HG03354 (cell line): ENCODE data around the gene CFAP157.
A peak's percentile ranks its signal among the peaks of the same experiment; 100 is the strongest.

ENCODE experiments used
- ATAC-seq: cut with Tn5 transposase; IDR thresholded peaks from one replicate; pipeline ENCODE4 v1.9.1; 2021; ENCODE audit warnings: mild to moderate bottlenecking; ENCODE audit not compliant: unreplicated experiment, poor library complexity, severe bottlenecking

CFAP157 gene

GRCh38 chr9:127690735-127691134 lies 16.1 kb upstream of the CFAP157 start:
- ATAC-seq = no peak

GRCh38 chr9:127692071-127692470 lies 14.7 kb upstream of the CFAP157 start:
- ATAC-seq = no peak

GRCh38 chr9:127693143-127693542 lies 13.6 kb upstream of the CFAP157 start:
- no peak for ATAC-seq

- ATAC-seq = no peak
Measured at GRCh38 chr9:127693697-127694096, 13.1 kb upstream of the CFAP157 start.

DNA sequence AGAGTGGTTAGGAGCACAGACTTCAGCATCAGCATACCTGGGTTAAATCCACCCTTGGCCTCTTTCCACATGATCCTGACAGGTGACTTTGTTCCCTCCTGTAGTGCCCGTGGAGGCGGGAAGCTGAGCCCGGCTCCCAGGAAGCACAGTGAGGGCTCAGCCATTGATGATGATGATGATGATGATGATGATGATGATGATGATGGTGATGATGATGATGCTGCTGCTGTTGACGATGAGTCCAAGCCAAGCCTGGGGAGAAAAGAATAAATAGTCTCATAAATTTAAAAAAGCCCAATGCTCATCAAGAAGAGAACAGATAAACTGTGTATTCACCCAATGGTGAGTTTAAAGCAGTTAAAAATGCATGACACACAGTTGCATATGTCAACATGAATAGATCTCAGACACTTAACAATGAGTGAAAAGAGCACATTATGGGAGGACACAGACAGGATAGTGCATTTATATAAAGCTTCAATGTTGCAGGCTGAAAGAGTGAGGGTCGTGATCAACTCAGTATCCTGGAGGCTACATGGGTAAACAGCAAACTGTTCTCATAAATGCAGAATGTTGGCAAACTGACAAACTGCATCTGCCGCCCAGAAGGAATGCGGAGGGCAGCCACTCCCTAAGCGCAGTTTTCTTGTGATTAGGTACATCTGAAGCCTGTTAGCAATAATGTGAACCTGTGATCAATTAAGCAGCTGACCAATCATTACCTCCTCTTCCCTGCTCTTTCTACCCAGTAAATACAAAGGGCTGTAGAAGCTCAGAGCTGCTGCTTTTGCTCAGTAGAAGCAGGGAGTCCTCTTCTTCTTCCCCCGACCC lies 11.7 kb upstream of the CFAP157 start:
- ATAC-seq = no peak

DNA sequence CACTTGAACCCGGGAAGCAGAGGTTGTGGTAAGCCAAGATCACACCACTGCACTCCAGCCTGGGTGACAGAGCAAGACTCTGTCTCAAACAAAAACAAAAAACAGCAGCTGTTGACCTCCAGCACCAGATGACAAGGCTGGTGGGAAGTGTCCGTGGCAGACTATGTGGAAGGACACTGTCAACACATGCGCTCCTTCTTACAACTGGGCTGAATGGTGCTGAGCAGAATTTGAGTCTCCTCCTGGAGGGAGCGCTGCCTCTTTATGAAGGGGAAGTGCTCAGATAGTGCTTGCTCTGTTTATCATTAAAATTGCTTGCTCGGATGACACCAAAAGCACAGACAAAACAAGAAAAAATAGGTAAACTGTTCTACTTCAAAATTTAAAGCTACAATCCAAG lies 9.2 kb upstream of the CFAP157 start:
- no peak for ATAC-seq

DNA sequence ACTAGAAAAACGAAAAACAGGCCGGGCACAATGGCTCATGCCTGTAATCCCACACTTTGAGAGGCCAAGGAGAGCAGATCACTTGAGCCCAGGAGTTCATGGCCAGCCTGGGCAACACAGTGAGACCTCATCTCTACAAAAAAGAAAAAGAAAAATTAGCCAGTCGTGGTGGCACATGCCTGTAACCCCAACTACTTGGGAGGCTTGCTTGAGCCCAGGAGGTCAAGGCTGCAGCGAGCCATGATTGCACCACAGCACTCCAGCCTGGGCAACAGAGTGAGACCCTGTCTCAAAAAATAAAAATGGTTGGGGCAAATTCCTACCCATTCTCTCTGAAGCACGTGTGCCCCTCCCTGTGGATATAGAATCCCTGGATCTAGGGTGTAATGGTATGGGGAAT lies 8.4 kb upstream of the CFAP157 start:
- ATAC-seq = no peak

- ATAC-seq = peak; percentile 90
Measured at GRCh38 chr9:127698985-127699670, 7.7 kb upstream of the CFAP157 start.

DNA sequence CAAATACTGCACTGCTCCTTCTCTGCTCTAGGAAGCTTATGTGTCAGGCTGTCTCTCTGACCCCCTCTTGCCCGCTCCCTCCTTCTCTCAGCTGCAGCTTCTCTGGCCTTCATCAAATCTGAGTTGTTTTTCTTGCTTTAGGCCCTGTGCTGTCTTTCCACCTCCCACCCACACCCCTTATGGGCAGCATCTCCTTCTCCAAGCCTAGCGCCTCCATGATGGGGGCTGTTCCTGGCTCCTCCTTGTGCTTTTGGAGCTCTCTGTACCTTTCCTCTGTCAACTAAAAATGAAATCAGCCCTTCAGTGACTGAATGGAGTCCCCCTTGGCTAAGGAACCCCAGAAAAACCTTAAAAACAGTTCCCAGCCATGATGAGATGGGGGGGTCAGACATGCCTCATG lies 6.6 kb upstream of the CFAP157 start:
- ATAC-seq = no peak

DNA sequence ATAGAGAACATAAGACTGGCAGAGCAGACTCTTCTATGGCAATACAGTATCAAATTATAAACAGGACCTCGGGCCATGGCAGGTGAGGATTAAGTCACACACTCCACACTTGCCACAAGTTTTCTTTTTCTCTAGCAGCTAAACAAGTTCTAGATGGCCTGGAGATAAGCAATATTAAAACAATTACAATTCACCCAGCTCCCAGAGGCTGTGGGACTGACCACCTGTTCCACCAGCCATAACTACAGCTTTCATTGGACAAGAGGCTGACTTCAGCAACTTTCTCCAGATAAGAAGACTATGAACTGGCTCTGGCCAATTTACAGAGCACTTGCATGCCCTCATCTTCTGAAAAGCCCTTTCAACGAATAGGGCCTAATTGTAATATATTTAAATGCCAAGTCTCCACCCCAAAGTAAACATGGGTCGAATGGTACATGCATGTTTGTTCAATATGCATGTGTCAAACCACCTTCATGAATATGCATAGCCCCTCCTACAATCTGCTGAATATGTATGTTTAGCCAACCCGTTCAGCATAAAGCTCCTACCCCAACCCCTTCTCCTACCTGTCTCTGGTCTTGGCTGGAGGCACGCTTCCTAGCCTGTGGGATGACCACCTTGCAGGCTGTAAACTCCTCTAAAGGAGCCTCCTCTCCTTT lies 6.1 kb upstream of the CFAP157 start:
- no peak for ATAC-seq

DNA sequence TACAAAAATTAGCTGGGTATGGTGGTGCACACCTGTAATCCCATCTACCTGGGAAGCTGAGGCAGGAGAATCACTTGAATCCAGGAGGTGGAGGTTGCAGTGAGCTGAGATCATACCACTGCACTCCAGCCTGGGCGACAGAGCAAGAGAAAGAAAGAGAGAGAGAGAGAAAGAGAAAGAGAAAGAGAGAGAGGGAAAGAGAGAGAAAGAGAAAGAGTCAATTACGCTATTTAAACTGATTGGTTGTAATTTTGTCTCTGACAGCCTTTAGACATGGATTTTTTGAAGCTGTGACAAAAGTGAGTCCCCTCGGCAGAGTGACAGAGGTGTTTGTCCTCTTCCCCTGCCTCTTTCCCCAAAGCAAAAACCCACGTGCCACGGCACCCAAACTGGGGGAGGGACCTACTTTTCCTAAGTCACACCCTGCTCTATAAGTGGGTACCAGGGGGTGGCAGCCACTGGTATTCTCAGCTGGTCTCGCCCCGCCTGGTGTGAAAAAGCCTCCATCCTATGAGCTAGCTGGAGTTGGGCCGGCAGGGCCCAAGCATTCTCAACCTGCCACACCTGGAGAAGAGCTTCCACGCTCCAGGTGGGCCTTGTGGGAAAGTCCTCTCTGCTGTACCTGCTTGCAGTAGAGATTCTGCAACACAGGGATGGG lies 3.4 kb upstream of the CFAP157 start:
- ATAC-seq = no peak

- ATAC-seq = no peak
Measured at GRCh38 chr9:127705577-127706379, 1.0 kb upstream of the CFAP157 start.

- ATAC-seq = no peak
Measured at GRCh38 chr9:127707766-127708165, 978 bp downstream of the CFAP157 start.

DNA sequence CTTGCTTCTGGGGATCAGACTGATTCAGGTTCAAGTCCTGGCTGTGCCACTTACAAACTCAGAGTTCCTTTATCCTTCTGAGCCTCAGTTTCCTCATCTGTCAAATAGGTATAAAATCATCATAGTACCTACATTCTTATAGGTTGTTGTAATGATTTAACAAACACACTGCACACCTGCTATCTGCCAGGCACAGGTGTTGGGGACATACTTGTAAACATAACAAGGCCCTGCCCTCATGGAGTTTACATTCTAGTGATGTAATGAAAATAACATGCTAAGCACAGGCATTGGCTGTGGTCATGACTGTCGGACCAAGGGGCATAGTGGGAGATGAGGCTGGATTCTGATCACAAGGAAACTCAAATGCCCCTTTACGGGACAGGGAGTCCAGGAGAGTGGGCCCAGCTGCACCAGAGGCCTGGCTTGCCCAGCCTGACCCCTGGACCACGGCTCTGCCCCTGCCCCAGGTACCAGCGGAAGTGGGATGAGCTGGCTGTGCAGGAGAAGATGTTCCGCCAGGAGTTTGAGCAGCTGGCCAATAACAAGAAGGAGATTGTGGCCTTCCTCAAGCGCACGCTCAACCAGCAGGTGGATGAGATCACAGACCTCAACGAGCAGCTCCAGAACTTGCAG lies 2.3 kb downstream of the CFAP157 start:
- no peak for ATAC-seq

DNA sequence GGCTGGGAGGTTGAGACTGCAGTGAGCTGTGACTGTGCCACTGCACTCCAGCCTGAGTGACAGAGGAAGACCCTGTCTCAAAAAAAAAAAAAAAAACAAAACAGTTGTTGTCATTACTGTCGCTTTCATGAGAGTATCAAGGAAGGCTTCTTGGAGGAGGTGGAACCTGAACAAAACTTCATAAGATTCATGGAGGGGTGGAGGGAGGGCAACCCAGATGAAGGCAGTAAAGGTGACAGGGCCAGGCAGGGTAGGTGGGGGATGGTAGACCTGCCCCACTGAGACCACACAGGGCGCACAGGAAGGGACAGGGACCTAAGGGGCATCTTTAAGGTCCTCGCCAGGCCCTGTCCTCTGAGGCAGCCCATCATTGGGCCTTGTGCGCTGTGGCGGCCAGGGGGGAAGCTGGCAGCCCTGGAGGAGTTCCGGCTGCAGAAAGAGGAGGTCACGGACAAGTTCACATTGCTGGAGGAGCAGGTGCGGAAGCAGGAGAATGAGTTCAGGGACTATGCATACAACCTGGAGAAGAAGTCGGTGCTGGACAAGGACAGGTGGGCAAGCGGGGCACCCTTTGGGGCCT lies 3.5 kb downstream of the CFAP157 start:
- ATAC-seq = no peak

DNA sequence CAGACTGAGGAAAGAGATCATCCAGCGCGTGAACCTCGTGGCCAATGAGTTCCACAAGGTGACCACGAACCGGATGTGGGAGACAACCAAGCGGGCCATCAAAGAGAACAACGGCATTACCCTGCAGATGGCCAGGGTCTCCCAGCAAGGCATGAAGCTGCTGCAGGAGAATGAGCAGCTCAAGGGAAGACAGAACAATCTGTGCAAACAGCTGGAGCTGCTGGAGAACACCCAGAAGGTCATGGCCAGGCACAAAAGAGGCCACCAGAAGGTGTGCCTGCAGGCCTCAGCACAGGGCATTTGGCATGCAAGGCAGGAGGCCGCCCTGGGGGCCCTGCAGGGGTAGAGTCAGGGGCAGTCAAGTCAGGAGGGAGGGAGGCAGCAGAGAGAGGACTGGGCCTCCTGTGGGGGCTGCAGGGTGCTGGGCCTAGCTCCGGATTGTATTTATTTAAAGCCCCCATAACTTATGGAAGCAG lies 4.5 kb downstream of the CFAP157 start:
- ATAC-seq = no peak

- ATAC-seq = no peak
Measured at GRCh38 chr9:127711831-127712274, 5.1 kb downstream of the CFAP157 start.

DNA sequence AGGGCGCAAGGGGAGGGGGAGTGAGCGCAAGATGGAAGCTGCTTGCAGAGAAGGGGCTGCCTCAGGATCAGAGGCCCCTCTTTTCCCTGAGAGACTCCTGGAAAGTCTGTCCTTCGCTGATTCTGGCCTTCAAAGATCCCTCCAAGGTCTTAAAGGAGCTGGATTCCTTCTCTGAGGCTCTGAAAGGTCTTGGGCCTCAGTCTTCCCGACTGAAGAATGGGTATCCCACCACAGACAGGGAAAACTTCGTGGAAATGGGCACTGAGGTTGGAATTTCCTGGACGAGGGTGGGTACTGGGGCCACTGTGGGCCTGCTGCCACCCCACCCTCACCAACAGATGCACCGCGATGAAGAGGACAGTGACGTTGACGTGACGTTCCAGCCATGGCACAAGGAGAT lies 5.6 kb downstream of the CFAP157 start:
- no peak for ATAC-seq

DNA sequence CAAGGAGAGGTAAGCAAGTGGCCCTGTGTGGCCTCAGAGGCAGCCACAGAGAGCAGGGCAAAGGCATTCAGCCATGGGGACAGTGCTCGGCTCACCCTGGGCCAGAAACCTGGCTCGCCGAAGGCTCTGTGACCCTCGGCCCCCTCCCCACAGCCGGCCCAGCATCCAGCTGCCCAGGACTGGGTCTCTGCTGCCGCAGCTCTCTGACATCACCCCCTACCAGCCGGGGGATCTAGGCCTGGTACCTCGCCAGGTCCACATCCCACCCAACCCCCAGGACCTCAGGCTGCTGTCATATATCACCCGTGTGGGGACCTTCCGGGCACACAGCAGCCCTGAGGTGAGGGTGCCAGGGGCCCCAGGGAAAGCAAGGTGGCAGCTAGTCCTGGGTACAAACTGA lies 6.1 kb downstream of the CFAP157 start:
- no peak for ATAC-seq
